GM23338 (cell line): ENCODE measurements around the gene HSPB9. TPM values are rescaled to one million over a fixed set of nuclear protein-coding genes. Genes with fewer than 3 reads are reported as not detected.

Source experiments
- ATAC-seq: fragments of 200-7000 bp; cut with Tn5 transposase; 3 replicates; pipeline ENCODE4 v1.9.1; 2020
- DNase-seq: peaks from one replicate; pipeline ENCODE4 v3.0.0-alpha.2; 2015; ENCODE audit warnings: low spot score
- H2AFZ ChIP-seq: fragments of 200-600 bp; sonication (generic); 2 replicates; pipeline ENCODE4 v1.8.0; 2016; ENCODE audit warnings: antibody characterized with exemption, mild to moderate bottlenecking, moderate library complexity
- H3F3A ChIP-seq: fragments of 200-600 bp; sonication (generic); replicated peaks from 2 replicates; pipeline ENCODE4 v1.8.0; 2017; ENCODE audit warnings: antibody characterized with exemption, mixed run types, low read depth
- H3K27ac ChIP-seq: fragments of 200-600 bp; sonication (generic); 2 replicates; pipeline ENCODE4 v1.6.1; 2016; ENCODE audit warnings: low read depth
- H3K27me3 ChIP-seq: fragments of 200-600 bp; sonication (generic); 2 replicates; pipeline ENCODE4 v1.8.0; 2016; ENCODE audit warnings: mild to moderate bottlenecking, mixed run types, moderate library complexity; ENCODE audit not compliant: insufficient read depth
- H3K36me3 ChIP-seq: fragments of 200-600 bp; sonication (generic); 2 replicates; pipeline ENCODE4 v1.8.0; 2016; ENCODE audit warnings: mild to moderate bottlenecking; ENCODE audit not compliant: insufficient read depth
- H3K4me1 ChIP-seq: fragments of 200-600 bp; sonication (generic); 2 replicates; pipeline ENCODE4 v1.8.0; 2016; ENCODE audit warnings: mild to moderate bottlenecking, moderate library complexity; ENCODE audit not compliant: insufficient read depth
- H3K4me2 ChIP-seq: fragments of 200-600 bp; sonication (generic); 2 replicates; pipeline ENCODE4 v1.7.1; 2017; ENCODE audit warnings: mixed run types
- H3K4me3 ChIP-seq: fragments of 200-600 bp; sonication (generic); 2 replicates; pipeline ENCODE4 v1.6.1; 2016; ENCODE audit warnings: mixed run types
- H3K79me2 ChIP-seq: fragments of 200-600 bp; sonication (generic); replicated peaks from 2 replicates; pipeline ENCODE4 v1.8.0; 2017; ENCODE audit warnings: mild to moderate bottlenecking; ENCODE audit not compliant: insufficient read depth
- H3K9me2 ChIP-seq: fragments of 200-600 bp; sonication (generic); 2 replicates; pipeline ENCODE4 v1.8.0; 2017; ENCODE audit not compliant: insufficient read depth
- H4K20me1 ChIP-seq: fragments of 200-600 bp; sonication (generic); replicated peaks from 2 replicates; pipeline ENCODE4 v1.8.0; 2017; ENCODE audit warnings: mild to moderate bottlenecking; ENCODE audit not compliant: insufficient read depth
- H3K27ac Mint-ChIP-seq: 2 replicates; pipeline ENCODE4 v1.8.0; 2020; ENCODE audit warnings: inconsistent platforms, mild to moderate bottlenecking, moderate library complexity, mixed read lengths
- H3K27me3 Mint-ChIP-seq: 3 replicates; pipeline ENCODE4 v1.8.0; 2022; ENCODE audit warnings: low read depth, mild to moderate bottlenecking, moderate library complexity, mixed read lengths, inconsistent platforms; ENCODE audit not compliant: insufficient read depth, poor library complexity
- H3K36me3 Mint-ChIP-seq: 3 replicates; pipeline ENCODE4 v1.8.0; 2021; ENCODE audit warnings: low read depth, mild to moderate bottlenecking, inconsistent platforms, moderate library complexity, mixed read lengths
- H3K4me1 Mint-ChIP-seq: 3 replicates; pipeline ENCODE4 v1.8.0; 2020; ENCODE audit warnings: mild to moderate bottlenecking, inconsistent platforms, mixed read lengths
- H3K4me3 Mint-ChIP-seq: 3 replicates; pipeline ENCODE4 v1.8.0; 2021; ENCODE audit warnings: moderate library complexity, mild to moderate bottlenecking, inconsistent platforms, mixed read lengths
- H3K9me3 Mint-ChIP-seq: 3 replicates; pipeline ENCODE4 v1.8.0; 2020; ENCODE audit warnings: moderate library complexity, mild to moderate bottlenecking, inconsistent platforms, mixed read lengths
- CREB1 ChIP-seq: fragments of 250-450 bp; sonication (Bioruptor Pico); IDR thresholded peaks from 2 replicates; pipeline ENCODE4 v1.5.0; 2020; ENCODE audit warnings: low read depth, mild to moderate bottlenecking, moderate library complexity
- CTCF ChIP-seq, 2 experiments: fragments of 200-600 bp in 1 of 2; sonication (generic) in 1 of 2; conservative IDR thresholded peaks; 2 replicates each; pipeline versions ENCODE4 v1.5.1 to v1.6.1; 2016 to 2017; ENCODE audit warnings: antibody characterized with exemption in 2 of 2, low read depth in 2 of 2, mild to moderate bottlenecking in 2 of 2, moderate library complexity in 1 of 2
- ETS1 ChIP-seq: IDR thresholded peaks from 2 replicates; pipeline ENCODE4 v1.6.1; 2016; ENCODE audit warnings: antibody characterized with exemption
- EZH2 ChIP-seq: fragments of 200-600 bp; sonication (generic); IDR thresholded peaks from one replicate; pipeline ENCODE4 v1.8.0; 2017; ENCODE audit warnings: antibody characterized with exemption, mild to moderate bottlenecking, low read depth; ENCODE audit not compliant: unreplicated experiment
- EZH2phosphoT487 ChIP-seq: fragments of 200-600 bp; sonication (generic); IDR thresholded peaks from one replicate; pipeline ENCODE4 v1.8.1; 2018; ENCODE audit warnings: antibody characterized with exemption; ENCODE audit not compliant: unreplicated experiment
- JUNB ChIP-seq: IDR thresholded peaks from one replicate; pipeline ENCODE4 v1.6.1; 2016; ENCODE audit warnings: antibody characterized with exemption; ENCODE audit not compliant: unreplicated experiment
- NANOG ChIP-seq: IDR thresholded peaks from 2 replicates; pipeline ENCODE4 v1.6.1; 2016; ENCODE audit warnings: antibody characterized with exemption, borderline replicate concordance
- POLR2AphosphoS5 ChIP-seq: IDR thresholded peaks from 2 replicates; pipeline ENCODE4 v1.6.1; 2016; ENCODE audit warnings: antibody characterized with exemption, low read depth
- REST ChIP-seq: IDR thresholded peaks from one replicate; pipeline ENCODE4 v1.6.1; 2018; ENCODE audit warnings: antibody characterized with exemption; ENCODE audit not compliant: unreplicated experiment
- STAT1 ChIP-seq: IDR thresholded peaks from one replicate; pipeline ENCODE4 v1.6.1; 2016; ENCODE audit warnings: antibody characterized with exemption; ENCODE audit not compliant: unreplicated experiment
- ZNF114 ChIP-seq: fragments of 250-450 bp; sonication (Bioruptor Pico); IDR thresholded peaks from 2 replicates; pipeline ENCODE4 v1.5.0; 2020; ENCODE audit warnings: mild to moderate bottlenecking, moderate library complexity
- ZNF331 ChIP-seq: fragments of 250-450 bp; sonication (Bioruptor Pico); IDR thresholded peaks from 2 replicates; pipeline ENCODE4 v1.5.0; 2020; ENCODE audit warnings: low read depth, mild to moderate bottlenecking, moderate library complexity
- ZNF462 ChIP-seq: fragments of 250-450 bp; sonication (Bioruptor Pico); IDR thresholded peaks from 2 replicates; pipeline ENCODE4 v1.5.0; 2020; ENCODE audit warnings: mild to moderate bottlenecking, moderate library complexity
- polyA plus RNA-seq: library from polyadenylated mRNA; unstranded; fragments of >200 nt; fragmentation: Nextera tagmentation; extraction: Ambion mirVana; gene quantifications from 2 replicates; pipeline ENCODE4 v1.2.1, GENCODE V29; 2016
- total RNA-seq: library from RNA; depleted of rRNA; stranded (reverse); fragments of >200 nt; shearing (Covaris generic); gene quantifications from 2 replicates; pipeline ENCODE4 v1.2.3, GENCODE V29; 2014

HSPB9 gene
- total and polyA plus RNA-seq, 2 experiments from 2014 or later, result 0.31 to 0.52 TPM

DNA sequence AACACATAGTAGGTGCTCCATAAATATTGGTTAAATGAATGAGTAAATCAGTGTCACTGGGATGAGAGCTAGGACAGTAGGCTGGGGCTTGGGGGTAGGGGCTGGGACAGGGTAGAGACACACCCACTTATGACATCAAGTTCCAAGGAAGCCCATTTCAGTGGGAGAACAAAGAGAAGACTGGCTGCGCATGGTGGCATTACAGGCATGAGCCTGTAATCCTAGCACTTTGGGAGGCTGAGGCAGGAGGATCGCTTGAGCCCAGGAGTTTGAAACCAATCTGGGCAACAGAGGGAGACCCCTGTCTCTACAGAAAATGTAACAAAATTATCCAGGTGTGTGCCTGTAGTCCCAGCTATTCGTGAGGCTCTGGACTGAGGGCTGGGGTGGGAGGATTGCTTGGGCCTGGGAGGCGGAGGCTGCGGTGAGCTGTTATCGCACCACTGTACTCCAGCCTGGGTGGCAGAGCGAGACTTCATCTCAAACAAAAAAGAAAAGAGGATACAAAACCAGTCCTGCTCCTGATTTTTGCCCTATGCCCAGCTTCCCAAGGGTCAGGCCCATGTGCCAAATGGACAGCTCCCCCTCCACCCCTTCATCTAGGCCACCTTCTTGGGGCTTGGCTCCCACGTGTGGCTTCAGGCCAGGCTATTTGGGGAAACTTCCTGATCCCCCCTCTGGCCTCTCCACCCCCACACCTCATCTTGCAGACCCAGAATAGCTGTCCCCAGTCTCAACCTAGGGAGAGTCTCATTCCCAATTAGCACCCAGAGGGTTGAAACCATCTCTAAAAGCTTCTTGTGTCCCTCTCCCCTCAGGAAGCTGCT is 31.4 kb upstream of the HSPB9 start:
- no peaks in the 10 kb centered on the region for H3F3A ChIP-seq
- Mint-ChIP-seq H3K27me3 (peaks cover 2% of the 10 kb centered on the region), H3K9me3 (no peaks in the 10 kb centered on the region; the same call in 2 of the 3 replicates), H3K36me3 (no peaks in the 10 kb centered on the region; the same call in 2 of the 3 replicates), H3K4me1 (peaks cover 15% of the 10 kb centered on the region), H3K4me3 (no peak overlapping the region), H3K27ac (no peak overlapping the region)
- H2AFZ ChIP-seq, result no peak overlapping the region
- no peak overlapping the region for H3K4me2 ChIP-seq
- H3K27ac ChIP-seq, result no peak overlapping the region
- H3K36me3 ChIP-seq, result no peaks in the 10 kb centered on the region
- H3K4me3 ChIP-seq, result no peak overlapping the region
- no peaks in the 10 kb centered on the region for H3K9me2 ChIP-seq
- ATAC-seq, result no peak
- 0 out of 2 replicates have a peak, but pooled peaks cover 4% of the 10 kb centered on the region for H3K4me1 ChIP-seq
- TF ChIP-seq REST (no peak), EZH2 (no peak), ETS1 (no peak), CREB1 (no peak), ZNF331 (CRISPR knock-in tag) (no peak), JUNB (no peak), STAT1 (no peak), NANOG (no peak), ZNF462 (CRISPR knock-in tag) (no peak), ZNF114 (CRISPR knock-in tag) (no peak), POLR2AphosphoS5 (no peak), CTCF (conservative IDR thresholded peaks at IDR 0.05; ENCODE audit: low read depth in 2 of 2) (no peak), EZH2phosphoT487 (no peak)
- peaks cover 3% of the 10 kb centered on the region; the same call in 1 of the 2 replicates for H3K27me3 ChIP-seq
- H3K79me2 ChIP-seq, result no peaks in the 10 kb centered on the region
- H4K20me1 ChIP-seq, result no peaks in the 10 kb centered on the region
- DNase-seq, result no peak
